Activated naive CD8-positive, alpha-beta T cell (primary cell): Measurements from ENCODE around the gene CCDC136.

Experiments used
- H3K27ac Mint-ChIP-seq: one replicate; pipeline ENCODE4 v1.8.0; 2021; ENCODE audit warnings: mixed read lengths
- H3K27me3 Mint-ChIP-seq: one replicate; pipeline ENCODE4 v1.8.0; 2021; ENCODE audit warnings: mixed read lengths
- H3K36me3 Mint-ChIP-seq: one replicate; pipeline ENCODE4 v1.8.0; 2021; ENCODE audit warnings: mixed read lengths
- H3K4me1 Mint-ChIP-seq: one replicate; pipeline ENCODE4 v1.8.0; 2021; ENCODE audit warnings: low read depth, mixed read lengths
- H3K4me3 Mint-ChIP-seq: one replicate; pipeline ENCODE4 v1.8.0; 2021; ENCODE audit warnings: mild to moderate bottlenecking, mixed read lengths
- H3K9me3 Mint-ChIP-seq: one replicate; pipeline ENCODE4 v1.8.0; 2021; ENCODE audit warnings: low read depth, mixed read lengths

The CCDC136 gene

GRCh38 chr7:128791121-128791971 is at the start of gene CCDC136:
TSS of gene CCDC136 (plus strand) at chr7:128791968. CDS start at chr7:128792412, 444 bp downstream.
- Mint-ChIP-seq H3K27me3 (no peaks in the 10 kb centered on the region), H3K4me3 (peak within 1 kb of the TSS; percentile 87), H3K36me3 (no peaks in the 10 kb centered on the region), H3K9me3 (no peaks in the 10 kb centered on the region), H3K4me1 (peaks cover 5% of the 10 kb centered on the region), H3K27ac (no peak within 1 kb of the TSS)

GRCh38 chr7:128742206-128742605 is 49.6 kb upstream of the CCDC136 start:
- no peaks in the 10 kb centered on the region for H3K27me3 Mint-ChIP-seq

DNA sequence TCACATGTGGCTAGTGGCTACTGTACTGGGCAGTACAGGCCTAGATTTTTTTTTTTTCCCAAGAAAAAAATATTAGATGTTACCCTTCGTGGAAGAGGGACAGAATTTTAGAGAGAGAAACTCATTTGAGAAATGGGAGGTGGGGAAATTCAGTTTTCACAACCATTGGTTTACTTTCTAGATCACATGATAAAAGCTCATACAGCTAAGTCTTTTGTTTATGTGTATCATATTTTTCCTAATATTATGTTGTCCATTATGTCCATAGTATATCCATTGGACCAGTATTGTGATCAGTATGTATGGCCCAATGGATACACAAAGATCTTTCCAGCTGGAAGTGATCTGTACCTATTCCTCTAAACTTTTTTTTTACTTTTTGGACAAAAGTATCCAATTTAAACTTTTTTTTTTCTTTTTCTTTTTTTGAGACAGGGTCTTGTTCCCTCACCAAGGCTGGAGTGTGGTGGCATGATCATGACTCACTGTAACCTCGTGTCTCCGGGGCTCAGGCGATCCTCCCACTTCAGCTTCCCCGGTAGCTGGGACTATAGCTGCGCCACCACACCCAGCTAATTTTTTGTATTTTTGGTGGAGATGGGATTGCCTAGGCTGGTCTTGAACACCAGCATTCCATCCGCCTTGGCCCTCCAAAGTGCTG is 48.5 kb upstream of the CCDC136 start:
- Mint-ChIP-seq H3K27me3 (no peaks in the 10 kb centered on the region), H3K4me3 (no peak overlapping the region), H3K36me3 (no peaks in the 10 kb centered on the region), H3K9me3 (no peaks in the 10 kb centered on the region), H3K4me1 (peaks cover 61% of the 10 kb centered on the region), H3K27ac (no peak overlapping the region)

More at GRCh38 chr7:128742206-128742605, 49.6 kb upstream of the CCDC136 start:
- peak overlapping the region; percentile 17 for H3K4me3 Mint-ChIP-seq
- no peaks in the 10 kb centered on the region for H3K9me3 Mint-ChIP-seq
- no peak overlapping the region for H3K27ac Mint-ChIP-seq
- H3K36me3 Mint-ChIP-seq, result no peaks in the 10 kb centered on the region
- peaks cover 57% of the 10 kb centered on the region for H3K4me1 Mint-ChIP-seq

GRCh38 chr7:128744366-128744905 is 47.3 kb upstream of the CCDC136 start:
- H3K27me3 Mint-ChIP-seq, result no peaks in the 10 kb centered on the region
- H3K27ac Mint-ChIP-seq, result no peak overlapping the region
- H3K4me1 Mint-ChIP-seq, result peaks cover 58% of the 10 kb centered on the region
- H3K4me3 Mint-ChIP-seq, result no peak overlapping the region
- no peaks in the 10 kb centered on the region for H3K9me3 Mint-ChIP-seq
- no peaks in the 10 kb centered on the region for H3K36me3 Mint-ChIP-seq

DNA sequence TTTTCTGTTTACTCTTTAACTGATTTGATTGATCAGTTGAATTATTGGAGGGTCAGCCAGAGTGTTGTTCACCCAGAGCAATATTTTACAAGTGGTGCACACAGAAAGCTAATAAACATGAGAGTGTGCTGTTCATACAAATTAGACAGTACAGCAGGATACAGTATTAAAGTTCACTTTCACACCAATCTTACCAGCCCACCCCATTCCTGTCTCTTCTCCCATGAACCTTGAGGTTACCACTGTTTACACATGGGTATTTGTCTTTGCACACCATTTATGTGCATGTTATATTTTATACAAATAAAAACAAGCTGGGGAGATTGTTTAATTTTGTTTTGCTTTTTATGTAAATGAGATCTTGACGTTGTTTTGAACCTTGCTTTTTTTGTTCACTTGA is 46.1 kb upstream of the CCDC136 start:
- Mint-ChIP-seq H3K4me1 (peaks cover 48% of the 10 kb centered on the region), H3K9me3 (no peaks in the 10 kb centered on the region), H3K36me3 (no peaks in the 10 kb centered on the region), H3K4me3 (no peak overlapping the region), H3K27me3 (no peaks in the 10 kb centered on the region), H3K27ac (no peak overlapping the region)

DNA sequence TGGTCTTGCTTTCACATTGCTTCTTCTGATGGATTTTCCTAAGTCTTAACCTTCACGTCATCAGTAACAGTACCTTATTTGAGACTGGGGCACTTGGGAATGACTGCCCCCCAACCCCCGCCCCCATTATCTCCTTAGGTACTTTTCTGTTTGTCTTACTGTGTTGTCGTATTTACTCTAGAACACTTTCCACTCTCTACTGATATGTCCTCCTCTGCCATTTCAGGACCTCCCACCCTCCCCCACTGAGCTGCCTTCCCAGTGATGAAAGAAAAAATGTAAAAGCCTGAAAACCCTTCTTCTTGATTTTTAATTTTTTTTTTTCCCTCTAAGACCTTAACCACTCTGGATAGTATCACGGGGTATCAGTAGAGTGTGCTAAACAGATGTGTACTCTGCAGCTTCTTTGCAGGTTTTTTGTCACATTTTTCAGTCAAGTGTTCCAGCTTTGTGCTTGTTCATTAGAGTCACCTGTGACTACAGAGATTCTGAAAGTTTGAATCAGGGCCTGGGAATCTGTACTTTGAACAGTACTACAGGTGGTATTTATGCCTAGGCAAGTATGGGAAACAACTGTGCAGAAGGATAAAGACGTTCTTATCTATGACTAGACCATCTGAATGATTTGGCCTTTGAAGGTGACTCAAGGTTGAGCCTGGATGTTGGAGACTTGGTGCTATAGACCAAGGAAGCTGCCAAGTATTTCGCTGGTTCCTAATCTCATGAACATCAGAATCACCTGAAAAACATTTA is 44.3 kb upstream of the CCDC136 start:
- no peak overlapping the region for H3K27ac Mint-ChIP-seq
- no peaks in the 10 kb centered on the region for H3K36me3 Mint-ChIP-seq
- no peak overlapping the region for H3K4me3 Mint-ChIP-seq
- H3K4me1 Mint-ChIP-seq, result peaks cover 30% of the 10 kb centered on the region
- no peaks in the 10 kb centered on the region for H3K9me3 Mint-ChIP-seq
- no peaks in the 10 kb centered on the region for H3K27me3 Mint-ChIP-seq

DNA sequence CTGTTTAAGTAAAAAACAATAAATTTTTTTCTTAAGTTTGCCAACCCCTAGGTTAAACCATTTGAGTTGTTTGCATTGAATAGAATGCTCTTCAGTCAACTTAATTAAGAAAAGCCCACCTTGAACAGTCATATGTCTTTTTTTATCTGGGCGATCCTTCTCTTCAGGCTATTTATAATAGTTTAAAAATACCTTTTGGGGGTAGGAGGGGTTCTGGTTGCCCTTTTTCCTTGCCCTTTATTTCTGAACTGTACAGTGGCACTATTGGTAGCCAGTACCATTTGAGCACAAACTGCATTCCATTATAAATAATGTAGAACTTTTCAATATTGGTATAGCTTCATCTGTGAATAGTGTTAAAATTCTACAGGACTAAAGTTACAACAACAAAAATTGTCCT is 39.5 kb upstream of the CCDC136 start:
- H3K4me1 Mint-ChIP-seq, result peaks cover 17% of the 10 kb centered on the region
- H3K9me3 Mint-ChIP-seq, result no peaks in the 10 kb centered on the region
- no peaks in the 10 kb centered on the region for H3K27me3 Mint-ChIP-seq
- no peak overlapping the region for H3K27ac Mint-ChIP-seq
- H3K36me3 Mint-ChIP-seq, result no peaks in the 10 kb centered on the region
- H3K4me3 Mint-ChIP-seq, result no peak overlapping the region

DNA sequence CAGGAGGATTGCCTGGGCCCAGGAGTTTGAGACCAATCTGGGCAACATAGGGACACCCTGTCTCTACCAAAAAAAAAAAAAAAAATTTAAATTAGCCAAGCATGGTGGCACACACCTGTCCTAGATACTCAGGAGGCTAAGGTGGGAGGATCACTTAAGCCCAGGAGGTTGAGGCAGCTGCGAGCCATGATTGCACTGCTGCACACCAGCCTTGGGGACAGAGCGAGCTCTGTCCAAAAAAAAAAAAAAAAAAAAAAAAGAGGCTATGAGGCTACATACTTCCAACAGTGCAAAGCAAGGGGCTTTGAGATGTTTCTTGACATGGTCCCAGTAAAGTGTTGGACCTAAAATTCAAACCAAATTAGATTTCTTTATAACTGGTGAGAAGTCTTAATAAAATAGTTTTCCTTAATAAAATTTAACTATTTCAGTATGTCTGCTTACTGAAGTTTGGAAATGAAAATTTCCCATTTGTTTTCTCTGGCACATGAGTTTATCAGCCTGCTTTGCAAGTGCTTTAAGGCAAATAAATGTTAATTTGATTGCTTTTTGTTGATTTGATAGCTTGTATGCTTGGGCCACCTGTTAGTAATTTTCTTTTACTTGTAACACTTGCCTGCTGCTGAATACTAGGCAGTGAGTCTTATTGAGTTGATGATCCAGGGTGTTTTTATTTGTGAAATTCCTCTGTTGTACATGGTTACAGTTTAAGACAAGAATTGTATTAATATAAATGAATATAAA is 36.5 kb upstream of the CCDC136 start:
- no peaks in the 10 kb centered on the region for H3K27me3 Mint-ChIP-seq
- H3K36me3 Mint-ChIP-seq, result no peaks in the 10 kb centered on the region
- H3K4me3 Mint-ChIP-seq, result no peak overlapping the region
- H3K9me3 Mint-ChIP-seq, result no peaks in the 10 kb centered on the region
- H3K27ac Mint-ChIP-seq, result no peak overlapping the region
- H3K4me1 Mint-ChIP-seq, result peaks cover 12% of the 10 kb centered on the region

- Mint-ChIP-seq H3K9me3 (no peaks in the 10 kb centered on the region), H3K27me3 (no peaks in the 10 kb centered on the region), H3K4me3 (no peak overlapping the region), H3K36me3 (no peaks in the 10 kb centered on the region), H3K4me1 (peaks cover 12% of the 10 kb centered on the region), H3K27ac (no peak overlapping the region)
These were observed 35.8 kb upstream of the CCDC136 start for GRCh38 chr7:128755819-128756476.

GRCh38 chr7:128757203-128757602 is 34.6 kb upstream of the CCDC136 start:
- H3K4me3 Mint-ChIP-seq, result no peak overlapping the region
- no peaks in the 10 kb centered on the region for H3K27me3 Mint-ChIP-seq
- H3K36me3 Mint-ChIP-seq, result no peaks in the 10 kb centered on the region
- peaks cover 12% of the 10 kb centered on the region for H3K4me1 Mint-ChIP-seq
- no peak overlapping the region for H3K27ac Mint-ChIP-seq
- no peaks in the 10 kb centered on the region for H3K9me3 Mint-ChIP-seq

DNA sequence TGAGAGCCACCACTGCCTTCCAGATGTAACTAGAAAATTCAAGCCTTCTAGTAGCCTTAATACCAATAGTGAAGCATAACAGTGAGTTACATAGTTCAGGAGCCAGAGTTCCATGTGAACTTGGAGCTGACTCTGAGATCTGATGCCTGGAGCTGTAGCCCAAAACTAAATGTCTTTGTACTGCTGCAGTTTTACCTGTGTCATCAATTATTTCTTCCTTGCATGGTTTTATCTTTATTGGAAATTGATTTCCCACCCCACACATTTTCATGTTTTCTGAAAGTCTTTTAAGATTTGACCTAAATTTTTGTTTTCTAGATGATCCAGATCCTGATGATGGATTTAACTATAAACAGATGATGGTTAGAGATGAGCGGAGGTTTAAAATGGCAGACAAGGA is 33.2 kb upstream of the CCDC136 start:
- no peaks in the 10 kb centered on the region for H3K27me3 Mint-ChIP-seq
- H3K4me3 Mint-ChIP-seq, result no peak overlapping the region
- H3K4me1 Mint-ChIP-seq, result peaks cover 9% of the 10 kb centered on the region
- H3K36me3 Mint-ChIP-seq, result peaks cover 2% of the 10 kb centered on the region
- no peak overlapping the region for H3K27ac Mint-ChIP-seq
- H3K9me3 Mint-ChIP-seq, result no peaks in the 10 kb centered on the region

DNA sequence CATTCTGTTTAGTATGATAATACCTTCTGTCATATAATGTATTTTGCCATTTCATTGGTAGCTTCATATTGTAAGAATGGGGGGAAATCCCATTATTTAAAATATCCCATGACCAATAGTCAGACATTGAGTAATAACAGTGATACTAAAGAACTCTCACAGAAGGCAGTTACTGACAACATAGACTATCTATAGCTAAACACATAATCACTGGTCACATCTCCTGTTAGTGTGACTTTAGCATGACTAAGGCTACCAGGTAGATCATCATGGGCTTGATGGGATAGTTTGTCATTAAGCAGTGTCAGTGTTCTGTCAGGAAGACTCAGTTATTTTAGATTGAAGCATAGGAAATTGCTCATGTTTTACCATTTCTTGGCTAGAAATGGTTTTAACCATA is 32.5 kb upstream of the CCDC136 start:
- H3K4me3 Mint-ChIP-seq, result no peak overlapping the region
- H3K27me3 Mint-ChIP-seq, result no peaks in the 10 kb centered on the region
- peaks cover 2% of the 10 kb centered on the region for H3K36me3 Mint-ChIP-seq
- H3K27ac Mint-ChIP-seq, result no peak overlapping the region
- H3K9me3 Mint-ChIP-seq, result no peaks in the 10 kb centered on the region
- H3K4me1 Mint-ChIP-seq, result peaks cover 9% of the 10 kb centered on the region

DNA sequence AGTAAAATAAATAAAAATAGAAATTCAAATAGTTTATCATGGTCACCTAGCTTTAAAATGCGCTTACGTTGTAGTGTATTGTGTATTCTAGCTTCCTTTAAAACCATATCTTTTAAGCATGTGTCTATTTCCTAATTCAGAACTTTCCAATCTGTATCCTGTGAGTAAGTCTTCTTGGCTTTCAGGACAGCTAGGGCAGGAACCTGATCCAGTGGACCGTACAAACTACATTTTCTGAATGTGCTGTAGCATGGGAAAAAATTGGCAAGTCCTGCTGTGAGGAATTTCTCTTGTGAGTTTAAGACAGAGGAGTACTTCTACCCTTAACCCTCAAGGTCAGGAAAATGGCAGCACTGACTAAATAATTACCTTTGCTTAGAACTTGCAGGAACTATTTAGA is 28.2 kb upstream of the CCDC136 start:
- Mint-ChIP-seq H3K36me3 (peaks cover 2% of the 10 kb centered on the region), H3K9me3 (no peaks in the 10 kb centered on the region), H3K27me3 (no peaks in the 10 kb centered on the region), H3K4me3 (no peak overlapping the region), H3K27ac (no peak overlapping the region), H3K4me1 (no peaks in the 10 kb centered on the region)
